PFSK-1 (cell line): ENCODE results near the gene PPP1R3A.

Experiments used
- POLR2AphosphoS5 ChIP-seq: IDR thresholded peaks from 2 replicates; pipeline ENCODE4 v1.6.1; 2012; ENCODE audit warnings: low read depth, mild to moderate bottlenecking, control low read depth, low read length, moderate library complexity
- REST ChIP-seq, 2 experiments: IDR thresholded peaks; 2 replicates each; pipeline versions ENCODE4 v1.6.1 to v1.8.0; 2011 to 2012; ENCODE audit warnings: low read depth in 2 of 2, low read length in 2 of 2, control low read depth in 1 of 2, inconsistent platforms in 1 of 2, mild to moderate bottlenecking in 1 of 2, moderate library complexity in 1 of 2; ENCODE audit not compliant: insufficient read depth in 1 of 2
- SIN3A ChIP-seq: IDR thresholded peaks from 2 replicates; pipeline ENCODE4 v1.6.1; 2012; ENCODE audit warnings: mild to moderate bottlenecking, low read length, moderate library complexity, borderline replicate concordance; ENCODE audit not compliant: insufficient read depth
- TAF1 ChIP-seq: IDR thresholded peaks from 2 replicates; pipeline ENCODE4 v1.6.1; 2012; ENCODE audit warnings: low read length, control low read depth, borderline replicate concordance; ENCODE audit not compliant: insufficient read depth

- no peak for TF ChIP-seq POLR2AphosphoS5
- no peak for TF ChIP-seq TAF1
- no peak for TF ChIP-seq REST (IDR thresholded peaks at IDR 0.05; ENCODE audit: insufficient read depth in 1 of 2, low read depth in 2 of 2, low read length in 2 of 2)
- no peak for TF ChIP-seq SIN3A
Measured at GRCh38 chr7:113835367-113835766, 83.4 kb downstream of the PPP1R3A start.
